ENCODE data around the gene UNG.

DNA sequence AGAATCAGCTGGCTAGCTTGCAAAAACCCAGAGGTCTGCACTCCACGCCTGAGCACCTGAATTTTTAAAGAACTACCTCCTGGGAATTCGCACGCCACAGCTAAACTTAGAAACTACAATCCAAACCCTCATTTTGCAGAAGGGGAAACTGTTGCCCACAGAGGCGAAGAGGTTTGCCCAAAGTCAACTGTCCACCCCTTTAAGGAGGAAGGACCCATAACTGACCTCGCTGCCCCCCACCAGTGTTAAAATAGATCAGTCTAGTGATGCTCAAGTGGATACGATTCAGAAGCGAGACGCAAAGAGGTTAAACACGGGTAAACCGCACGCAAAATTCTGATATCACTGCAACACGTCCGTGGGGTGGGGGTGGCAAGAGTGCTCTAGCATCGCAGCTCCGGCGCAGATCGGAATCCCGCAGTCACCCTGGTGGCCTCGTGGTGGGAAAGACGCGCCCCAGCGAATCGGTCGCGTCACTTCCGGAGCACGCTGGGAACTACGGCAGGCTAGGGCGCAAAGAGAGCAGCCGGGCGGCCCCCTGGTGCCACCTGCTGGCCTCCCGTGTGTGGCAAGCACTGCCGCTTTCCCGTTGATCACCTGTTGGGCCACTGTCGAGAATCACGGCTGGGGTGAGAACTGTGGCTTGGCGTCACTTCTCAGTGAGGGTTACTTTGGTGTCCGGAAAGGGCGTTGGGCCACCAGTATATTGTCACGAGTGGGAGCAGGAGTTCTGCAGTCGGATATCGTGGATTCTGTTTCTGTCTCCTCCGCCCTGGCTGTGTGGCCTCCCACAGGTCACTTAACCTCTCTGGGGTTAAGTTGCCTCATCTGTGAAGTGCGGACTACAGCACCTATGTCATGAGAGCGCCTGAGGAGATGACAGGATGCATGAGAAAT is 4.1 kb upstream of the UNG start, which contains the start of gene ALKBH2:
- TF ChIP-seq, protein P1, sequence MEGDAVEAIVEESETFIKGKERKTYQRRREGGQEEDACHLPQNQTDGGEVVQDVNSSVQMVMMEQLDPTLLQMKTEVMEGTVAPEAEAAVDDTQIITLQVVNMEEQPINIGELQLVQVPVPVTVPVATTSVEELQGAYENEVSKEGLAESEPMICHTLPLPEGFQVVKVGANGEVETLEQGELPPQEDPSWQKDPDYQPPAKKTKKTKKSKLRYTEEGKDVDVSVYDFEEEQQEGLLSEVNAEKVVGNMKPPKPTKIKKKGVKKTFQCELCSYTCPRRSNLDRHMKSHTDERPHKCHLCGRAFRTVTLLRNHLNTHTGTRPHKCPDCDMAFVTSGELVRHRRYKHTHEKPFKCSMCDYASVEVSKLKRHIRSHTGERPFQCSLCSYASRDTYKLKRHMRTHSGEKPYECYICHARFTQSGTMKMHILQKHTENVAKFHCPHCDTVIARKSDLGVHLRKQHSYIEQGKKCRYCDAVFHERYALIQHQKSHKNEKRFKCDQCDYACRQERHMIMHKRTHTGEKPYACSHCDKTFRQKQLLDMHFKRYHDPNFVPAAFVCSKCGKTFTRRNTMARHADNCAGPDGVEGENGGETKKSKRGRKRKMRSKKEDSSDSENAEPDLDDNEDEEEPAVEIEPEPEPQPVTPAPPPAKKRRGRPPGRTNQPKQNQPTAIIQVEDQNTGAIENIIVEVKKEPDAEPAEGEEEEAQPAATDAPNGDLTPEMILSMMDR (IDR thresholded peaks at IDR 0.05) = peak; percentile 94 to 99 (median 98)
- no peak for TF ChIP-seq POLR2A (IDR thresholded peaks at IDR 0.05)
